Erythroblast (primary cell): ENCODE data around the gene RNF224.

ENCODE experiments used
- GATA1 ChIP-seq: IDR thresholded peaks from 2 replicates; pipeline ENCODE4 v1.6.1; 2011; ENCODE audit warnings: low read depth, mild to moderate bottlenecking, control low read depth, low read length, moderate library complexity
- POLR2A ChIP-seq: IDR thresholded peaks from 2 replicates; pipeline ENCODE4 v1.6.1; 2011; ENCODE audit warnings: mild to moderate bottlenecking, low read length

DNA sequence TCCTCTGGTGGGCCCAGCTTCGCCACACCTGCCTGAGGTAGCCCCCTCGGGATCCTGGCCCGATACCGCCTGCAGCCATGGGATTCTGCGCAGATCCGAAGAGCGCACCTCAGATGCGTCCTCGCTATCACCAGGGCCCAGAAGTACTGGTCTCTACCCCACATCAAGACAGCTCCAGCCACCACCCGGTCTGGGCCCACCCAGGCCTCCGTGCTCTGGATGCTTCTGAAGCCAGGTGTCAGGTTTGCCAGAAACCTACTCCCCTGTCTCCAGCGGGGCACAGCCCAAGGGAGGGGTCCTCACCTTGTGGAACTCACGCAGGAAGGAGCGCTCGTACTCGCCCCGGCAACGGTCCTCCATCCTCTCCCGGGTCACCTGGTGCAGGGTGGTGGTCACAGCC, 41.4 kb upstream of the RNF224 start:
- TF ChIP-seq POLR2A (no peak), GATA1 (no peak)
